Neural cell (in vitro differentiated cells): ENCODE results near the gene ELOA2. TPM values are rescaled to one million over a fixed set of nuclear protein-coding genes. Genes with fewer than 3 reads are reported as not detected.
"Not testable (repeated sequence)": the region's sequence is repeated elsewhere in the genome, so short reads cannot be mapped to it uniquely, and the experiment has no call there.

Source experiments
- H2AFZ ChIP-seq: fragments of 200-600, 300-800 bp; sonication (generic), shearing (Covaris generic); 2 replicates; pipeline ENCODE4 v1.6.0; 2014; ENCODE audit warnings: low read depth, mild to moderate bottlenecking, antibody characterized with exemption, low read length, moderate library complexity
- H3F3A ChIP-seq: fragments of 200-600 bp; shearing (Covaris generic); 2 replicates; pipeline ENCODE4 v1.6.1; 2016; ENCODE audit warnings: mild to moderate bottlenecking, moderate library complexity, mixed read lengths, antibody characterized with exemption, low read length; ENCODE audit not compliant: insufficient read depth, poor library complexity, severe bottlenecking
- H3K27ac ChIP-seq: fragments of 200-600, 300-800 bp; sonication (generic), shearing (Covaris generic); 2 replicates; pipeline ENCODE4 v1.5.1; 2014; ENCODE audit warnings: mild to moderate bottlenecking, low read length, moderate library complexity
- H3K27me3 ChIP-seq: fragments of 300-800, 200-600 bp; sonication (generic), shearing (Covaris generic); 2 replicates; pipeline ENCODE4 v1.6.0; 2014; ENCODE audit warnings: mild to moderate bottlenecking, low read depth, low read length, moderate library complexity; ENCODE audit not compliant: insufficient read depth
- H3K36me3 ChIP-seq: fragments of 300-800, 200-600 bp; sonication (generic), shearing (Covaris generic); 2 replicates; pipeline ENCODE4 v1.5.1; 2014; ENCODE audit warnings: mild to moderate bottlenecking, antibody characterized with exemption, low read length, moderate library complexity; ENCODE audit not compliant: insufficient read depth
- H3K4me2 ChIP-seq: fragments of 300-800, 200-600 bp; sonication (generic), shearing (Covaris generic); 2 replicates; pipeline ENCODE4 v1.6.0; 2014; ENCODE audit warnings: mild to moderate bottlenecking, low read length
- H3K4me3 ChIP-seq: fragments of 300-800, 200-600 bp; sonication (generic), shearing (Covaris generic); 2 replicates; pipeline ENCODE4 v1.5.1; 2014; ENCODE audit warnings: mild to moderate bottlenecking, low read length, moderate library complexity
- H3K79me2 ChIP-seq: fragments of 200-600 bp; shearing (Covaris generic); replicated peaks from 2 replicates; pipeline ENCODE4 v1.6.0; 2014; ENCODE audit warnings: mild to moderate bottlenecking, low read length, moderate library complexity; ENCODE audit not compliant: insufficient read depth
- H3K9ac ChIP-seq: fragments of 300-800, 200-600 bp; sonication (generic), shearing (Covaris generic); 2 replicates; pipeline ENCODE4 v1.6.1; 2016; ENCODE audit warnings: mild to moderate bottlenecking, low read length, mixed read lengths
- H3K9me2 ChIP-seq: fragments of 200-600 bp; shearing (Covaris generic); 2 replicates; pipeline ENCODE4 v1.6.1; 2016; ENCODE audit warnings: mild to moderate bottlenecking, low read length, mixed read lengths; ENCODE audit not compliant: insufficient read depth
- H3K9me3 ChIP-seq: fragments of 200-600, 300-800 bp; sonication (generic), shearing (Covaris generic); 2 replicates; pipeline ENCODE4 v1.6.1; 2016; ENCODE audit warnings: mild to moderate bottlenecking, mixed run types, low read length, moderate library complexity, mixed read lengths
- H4K20me1 ChIP-seq: fragments of 200-600 bp; shearing (Covaris generic); 2 replicates; pipeline ENCODE4 v1.6.1; 2016; ENCODE audit warnings: mild to moderate bottlenecking, mixed run types; ENCODE audit not compliant: insufficient read depth
- polyA plus RNA-seq: library from polyadenylated mRNA; depleted of rRNA; stranded (reverse); fragments of >200 nt; gene quantifications from 2 replicates; pipeline ENCODE4 v1.2.3, GENCODE V29; 2014

The ELOA2 gene
- polyA plus RNA-seq, 1 donor from 2014 or later, result not detected

- not testable (repeated sequence) for H3K4me2 ChIP-seq, H3K9ac ChIP-seq, H3K36me3 ChIP-seq, H3K9me3 ChIP-seq, H3K9me2 ChIP-seq, H3F3A ChIP-seq, H3K4me3 ChIP-seq, H2AFZ ChIP-seq, H3K79me2 ChIP-seq, H3K27ac ChIP-seq, H4K20me1 ChIP-seq, H3K27me3 ChIP-seq
These were observed 5.6 kb downstream of the ELOA2 start for GRCh38 chr18:47029684-47030353.

- H3F3A ChIP-seq, result not testable (repeated sequence)
These were observed 6.7 kb downstream of the ELOA2 start for GRCh38 chr18:47028738-47029137.

GRCh38 chr18:47025557-47026174, 9.8 kb downstream of the ELOA2 start:
- H3K79me2 ChIP-seq, H3K9me2 ChIP-seq, H3K4me2 ChIP-seq, H4K20me1 ChIP-seq, H3K9me3 ChIP-seq, H3K27ac ChIP-seq, H3K36me3 ChIP-seq, H3K4me3 ChIP-seq, H3K27me3 ChIP-seq, H2AFZ ChIP-seq, H3K9ac ChIP-seq, H3F3A ChIP-seq: not testable (repeated sequence)

More at GRCh38 chr18:47028738-47029137, 6.7 kb downstream of the ELOA2 start:
- not testable (repeated sequence) for H3K9me2 ChIP-seq, H3K4me2 ChIP-seq, H3K9ac ChIP-seq, H3K79me2 ChIP-seq, H3K4me3 ChIP-seq, H3K36me3 ChIP-seq, H2AFZ ChIP-seq, H3K27ac ChIP-seq, H4K20me1 ChIP-seq, H3K9me3 ChIP-seq, H3K27me3 ChIP-seq

- H3K36me3 ChIP-seq, H3F3A ChIP-seq, H3K79me2 ChIP-seq, H3K4me3 ChIP-seq, H2AFZ ChIP-seq, H3K9ac ChIP-seq, H3K9me2 ChIP-seq, H3K4me2 ChIP-seq, H4K20me1 ChIP-seq, H3K27me3 ChIP-seq, H3K9me3 ChIP-seq, H3K27ac ChIP-seq: not testable (repeated sequence)
These were observed 11.5 kb downstream of the ELOA2 start for GRCh38 chr18:47023769-47024465.

- not testable (repeated sequence) for H4K20me1 ChIP-seq, H3F3A ChIP-seq, H3K9ac ChIP-seq, H3K4me2 ChIP-seq, H3K9me2 ChIP-seq, H3K27me3 ChIP-seq, H3K9me3 ChIP-seq, H3K79me2 ChIP-seq, H3K27ac ChIP-seq, H2AFZ ChIP-seq, H3K36me3 ChIP-seq, H3K4me3 ChIP-seq
These were observed 12.6 kb downstream of the ELOA2 start for GRCh38 chr18:47022821-47023220.

- H3K79me2 ChIP-seq, H3K9ac ChIP-seq, H3F3A ChIP-seq, H3K27me3 ChIP-seq, H2AFZ ChIP-seq, H3K4me2 ChIP-seq, H4K20me1 ChIP-seq, H3K4me3 ChIP-seq, H3K9me2 ChIP-seq, H3K9me3 ChIP-seq, H3K27ac ChIP-seq, H3K36me3 ChIP-seq: not testable (repeated sequence)
These were observed 14.7 kb downstream of the ELOA2 start for GRCh38 chr18:47020757-47021156.

- H3K4me2 ChIP-seq, H4K20me1 ChIP-seq, H3F3A ChIP-seq, H3K9me2 ChIP-seq, H3K4me3 ChIP-seq, H3K79me2 ChIP-seq, H2AFZ ChIP-seq, H3K27ac ChIP-seq, H3K9ac ChIP-seq, H3K27me3 ChIP-seq, H3K9me3 ChIP-seq, H3K36me3 ChIP-seq: not testable (repeated sequence)
These were observed 15.6 kb downstream of the ELOA2 start for GRCh38 chr18:47019870-47020269.
